Fibroblast of villous mesenchyme (primary cell): ENCODE data around the gene CCDC170. TPM values are rescaled to one million over a fixed set of nuclear protein-coding genes. Genes with fewer than 3 reads are reported as not detected.

Experiments used
- DNase-seq: peaks from one replicate; pipeline ENCODE4 v3.0.0-alpha.2; 2010; ENCODE audit warnings: low read depth
- H3K4me3 ChIP-seq: 2 replicates; pipeline ENCODE4 v1.5.1; 2011; ENCODE audit warnings: low read depth, mild to moderate bottlenecking, low read length
- total RNA-seq: library from RNA; depleted of rRNA; stranded (reverse); fragments of >200 nt; gene quantifications from 2 replicates; pipeline ENCODE4 v1.2.3, GENCODE V29; 2012
- TF ChIP-seq, protein P1 (sequence below): IDR thresholded peaks from 2 replicates; pipeline ENCODE4 v1.5.1; 2012; ENCODE audit warnings: low read depth, mild to moderate bottlenecking, low read length; ENCODE audit not compliant: insufficient read depth

CCDC170 gene
- total RNA-seq, 1 donor, result 3.9 TPM

- no peak for DNase-seq
- H3K4me3 ChIP-seq, result no peak overlapping the region
- TF ChIP-seq, protein P1, sequence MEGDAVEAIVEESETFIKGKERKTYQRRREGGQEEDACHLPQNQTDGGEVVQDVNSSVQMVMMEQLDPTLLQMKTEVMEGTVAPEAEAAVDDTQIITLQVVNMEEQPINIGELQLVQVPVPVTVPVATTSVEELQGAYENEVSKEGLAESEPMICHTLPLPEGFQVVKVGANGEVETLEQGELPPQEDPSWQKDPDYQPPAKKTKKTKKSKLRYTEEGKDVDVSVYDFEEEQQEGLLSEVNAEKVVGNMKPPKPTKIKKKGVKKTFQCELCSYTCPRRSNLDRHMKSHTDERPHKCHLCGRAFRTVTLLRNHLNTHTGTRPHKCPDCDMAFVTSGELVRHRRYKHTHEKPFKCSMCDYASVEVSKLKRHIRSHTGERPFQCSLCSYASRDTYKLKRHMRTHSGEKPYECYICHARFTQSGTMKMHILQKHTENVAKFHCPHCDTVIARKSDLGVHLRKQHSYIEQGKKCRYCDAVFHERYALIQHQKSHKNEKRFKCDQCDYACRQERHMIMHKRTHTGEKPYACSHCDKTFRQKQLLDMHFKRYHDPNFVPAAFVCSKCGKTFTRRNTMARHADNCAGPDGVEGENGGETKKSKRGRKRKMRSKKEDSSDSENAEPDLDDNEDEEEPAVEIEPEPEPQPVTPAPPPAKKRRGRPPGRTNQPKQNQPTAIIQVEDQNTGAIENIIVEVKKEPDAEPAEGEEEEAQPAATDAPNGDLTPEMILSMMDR, result no peak
Measured at GRCh38 chr6:151656392-151656791, 162.6 kb downstream of the CCDC170 start.

DNA sequence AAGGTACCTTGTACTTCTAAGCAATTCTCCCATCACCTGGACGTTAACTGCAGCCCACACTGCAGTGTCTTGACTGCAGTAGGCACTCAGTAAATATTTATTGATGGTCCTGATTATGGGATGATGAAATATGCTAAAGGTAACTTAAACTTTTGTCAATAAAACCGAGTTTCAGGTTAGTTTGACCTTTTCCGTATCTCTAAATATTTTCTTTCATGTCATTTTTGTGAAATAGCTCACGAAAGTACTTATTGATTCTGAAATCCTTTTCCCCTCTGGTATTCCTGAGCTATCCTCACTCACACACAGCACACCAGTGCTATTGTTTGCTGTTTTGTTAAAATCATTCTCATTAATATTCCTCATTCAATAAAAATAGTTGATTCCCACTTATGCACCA, 164.3 kb downstream of the CCDC170 start:
- no peak overlapping the region for H3K4me3 ChIP-seq
- DNase-seq, result no peak
- TF ChIP-seq, protein P1, result no peak

DNA sequence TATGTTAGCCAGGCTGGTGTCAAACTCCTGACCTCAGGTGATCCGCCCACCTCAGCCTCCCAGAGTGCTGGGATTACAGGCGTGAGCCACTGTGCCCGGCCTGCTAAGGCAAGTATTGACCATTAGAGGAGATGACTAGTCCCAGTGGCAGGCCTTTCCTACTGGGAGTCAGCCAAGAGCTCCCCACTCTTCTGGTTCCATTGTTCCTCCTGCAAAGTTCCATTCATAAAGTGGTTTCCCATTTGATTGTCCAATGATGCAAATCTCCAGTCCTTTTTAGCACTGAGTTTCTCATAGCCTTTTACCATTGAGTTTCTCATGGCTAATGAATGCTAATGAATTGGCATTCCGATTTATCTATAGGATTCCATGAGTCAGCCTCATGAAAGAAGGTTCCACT, 165.4 kb downstream of the CCDC170 start:
- no peak overlapping the region for H3K4me3 ChIP-seq
- DNase-seq, result no peak
- TF ChIP-seq, protein P1, result no peak

DNA sequence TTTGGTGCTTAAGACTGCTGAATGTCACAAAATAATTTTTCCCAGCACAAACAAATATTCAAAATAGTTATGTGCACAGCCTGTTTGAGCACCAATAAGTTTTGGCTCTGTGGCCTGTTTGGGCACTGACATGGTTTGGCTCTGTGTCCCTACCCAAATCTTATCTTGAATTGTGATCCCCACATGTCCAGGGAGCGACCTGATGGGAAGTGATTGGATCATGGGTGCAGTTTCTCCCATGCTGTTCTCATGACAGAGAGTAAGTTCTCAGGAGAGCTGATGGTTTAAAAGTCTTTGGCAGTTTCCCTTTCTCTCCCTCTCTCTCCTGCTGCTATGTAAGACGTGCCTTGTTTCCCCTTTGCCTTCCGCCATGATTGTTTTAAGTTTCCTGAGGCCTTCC, 167.7 kb downstream of the CCDC170 start:
- H3K4me3 ChIP-seq, result no peak overlapping the region
- no peak for DNase-seq
- TF ChIP-seq, protein P1, result no peak

DNA sequence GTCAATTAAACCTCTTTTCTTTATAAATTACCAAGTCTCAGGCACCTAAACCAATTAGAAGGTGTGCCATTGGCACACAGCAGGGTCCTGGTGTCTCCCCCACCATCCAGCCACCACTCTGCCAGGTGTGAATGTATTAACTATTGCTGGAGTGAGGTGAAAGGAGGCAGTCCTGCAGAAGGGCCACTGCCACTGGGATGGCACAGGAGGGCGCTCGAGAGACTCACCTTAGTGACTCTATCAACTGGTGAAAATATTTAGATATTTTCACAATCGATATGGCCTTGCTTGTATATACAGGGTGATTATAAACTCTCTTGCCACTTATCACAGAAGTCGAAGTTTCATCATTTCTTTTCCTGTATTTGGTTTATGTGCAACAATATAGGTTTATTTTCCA, 168.1 kb downstream of the CCDC170 start:
- DNase-seq, result no peak
- H3K4me3 ChIP-seq, result no peak overlapping the region
- TF ChIP-seq, protein P1, result peak; percentile 31

- TF ChIP-seq, protein P1, result no peak
- no peak for DNase-seq
- H3K4me3 ChIP-seq, result no peak overlapping the region
Measured at GRCh38 chr6:151663559-151663958, 169.7 kb downstream of the CCDC170 start.

GRCh38 chr6:151664390-151664789, 170.6 kb downstream of the CCDC170 start:
- H3K4me3 ChIP-seq, result no peak overlapping the region
- no peak for DNase-seq
- TF ChIP-seq, protein P1, result no peak
